ENCODE measurements around the gene RAB11FIP5. TPM values are rescaled to one million over a fixed set of nuclear protein-coding genes. Genes with fewer than 3 reads are reported as not detected.

Gene RAB11FIP5
- total and polyA plus RNA-seq, 2 donors from 2014 or later = 49.6 to 57.1 TPM

- Histone ChIP-seq H3K27ac (ENCODE audit: low read depth in 2 of 2, low read length in 2 of 2) (no peak overlapping the region), H3K9ac (ENCODE audit: low read length in 3 of 3) (no peak overlapping the region), H3K36me3 (ENCODE audit: control insufficient read depth in 2 of 3, insufficient read depth in 3 of 3, low read length in 3 of 3) (peaks cover 0 to 14% (median 4%) of the 10 kb centered on the region in 3 donors), H3K4me1 (ENCODE audit: control insufficient read depth in 2 of 3, insufficient read depth in 2 of 3, low read depth in 1 of 3, low read length in 3 of 3) (peaks cover 0 to 53% (median 45%) of the 10 kb centered on the region in 3 donors), H3K4me3 (ENCODE audit: low read length in 3 of 3) (no peak overlapping the region), H3K9me3 (ENCODE audit: control insufficient read depth in 2 of 3, insufficient read depth in 1 of 3, low read length in 3 of 3) (no peaks in the 10 kb centered on the region), H3K27me3 (ENCODE audit: control insufficient read depth, insufficient read depth, low read length) (no peaks in the 10 kb centered on the region)
- DNase-seq (no peak), FAIRE-seq (no peak)
- intact Hi-C loops (cut with DNase I) = no loop called here
- TF ChIP-seq, protein P1, sequence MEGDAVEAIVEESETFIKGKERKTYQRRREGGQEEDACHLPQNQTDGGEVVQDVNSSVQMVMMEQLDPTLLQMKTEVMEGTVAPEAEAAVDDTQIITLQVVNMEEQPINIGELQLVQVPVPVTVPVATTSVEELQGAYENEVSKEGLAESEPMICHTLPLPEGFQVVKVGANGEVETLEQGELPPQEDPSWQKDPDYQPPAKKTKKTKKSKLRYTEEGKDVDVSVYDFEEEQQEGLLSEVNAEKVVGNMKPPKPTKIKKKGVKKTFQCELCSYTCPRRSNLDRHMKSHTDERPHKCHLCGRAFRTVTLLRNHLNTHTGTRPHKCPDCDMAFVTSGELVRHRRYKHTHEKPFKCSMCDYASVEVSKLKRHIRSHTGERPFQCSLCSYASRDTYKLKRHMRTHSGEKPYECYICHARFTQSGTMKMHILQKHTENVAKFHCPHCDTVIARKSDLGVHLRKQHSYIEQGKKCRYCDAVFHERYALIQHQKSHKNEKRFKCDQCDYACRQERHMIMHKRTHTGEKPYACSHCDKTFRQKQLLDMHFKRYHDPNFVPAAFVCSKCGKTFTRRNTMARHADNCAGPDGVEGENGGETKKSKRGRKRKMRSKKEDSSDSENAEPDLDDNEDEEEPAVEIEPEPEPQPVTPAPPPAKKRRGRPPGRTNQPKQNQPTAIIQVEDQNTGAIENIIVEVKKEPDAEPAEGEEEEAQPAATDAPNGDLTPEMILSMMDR (IDR thresholded peaks at IDR 0.05; ENCODE audit: borderline replicate concordance, extremely low read depth, insufficient read depth) = no peak
Measured at GRCh38 chr2:73104933-73105332, 7.8 kb downstream of the RAB11FIP5 start.

- FAIRE-seq = no peak
- intact Hi-C loops (cut with DNase I) = no loop called here
- TF ChIP-seq, protein P1 (IDR thresholded peaks at IDR 0.05; ENCODE audit: borderline replicate concordance, extremely low read depth, insufficient read depth) = no peak
Measured at GRCh38 chr2:73103018-73103542, 9.7 kb downstream of the RAB11FIP5 start.

DNA sequence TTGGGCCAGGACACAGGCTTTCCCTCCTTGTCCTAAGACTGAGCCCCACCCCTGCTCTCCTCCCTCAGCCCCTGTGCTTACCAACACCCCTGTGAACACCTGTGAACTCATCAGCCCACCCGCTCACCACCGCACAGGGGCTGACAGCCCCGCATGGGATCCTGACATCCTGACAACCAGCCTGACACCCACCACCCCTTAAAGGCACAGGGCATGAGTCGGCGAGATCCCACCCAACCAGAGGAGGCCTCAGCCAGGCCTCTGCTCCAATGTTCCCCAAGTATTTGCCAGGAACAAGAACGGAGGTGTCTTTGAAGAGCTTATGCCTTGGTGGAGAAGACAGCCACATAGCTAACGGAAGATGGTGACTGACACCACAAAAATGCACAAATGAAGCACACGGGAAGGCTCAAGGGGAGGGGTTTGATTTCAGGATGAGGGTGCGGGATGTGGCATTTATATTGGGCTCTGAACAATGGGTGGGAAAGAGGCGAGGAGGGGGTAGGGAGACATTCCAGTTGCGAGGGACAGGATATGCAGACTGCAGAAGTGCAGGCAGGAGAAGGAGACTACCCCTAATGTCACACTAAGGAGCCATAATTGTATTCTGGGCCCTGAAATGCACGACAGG is 11.0 kb downstream of the RAB11FIP5 start:
- Histone ChIP-seq H3K36me3 (ENCODE audit: control insufficient read depth in 2 of 3, insufficient read depth in 3 of 3, low read length in 3 of 3) (peaks cover 0 to 14% (median 4%) of the 10 kb centered on the region in 3 donors), H3K9ac (ENCODE audit: low read length in 3 of 3) (no peak overlapping the region), H3K9me3 (ENCODE audit: control insufficient read depth in 2 of 3, insufficient read depth in 1 of 3, low read length in 3 of 3) (no peaks in the 10 kb centered on the region), H3K27ac (ENCODE audit: low read depth in 2 of 2, low read length in 2 of 2) (no peak overlapping the region), H3K4me1 (ENCODE audit: control insufficient read depth in 2 of 3, insufficient read depth in 2 of 3, low read depth in 1 of 3, low read length in 3 of 3) (peaks cover 0 to 38% (median 38%) of the 10 kb centered on the region in 3 donors), H3K4me3 (ENCODE audit: low read length in 3 of 3) (no peak overlapping the region), H3K27me3 (ENCODE audit: control insufficient read depth, insufficient read depth, low read length) (no peaks in the 10 kb centered on the region)
- FAIRE-seq (no peak), DNase-seq (peak in 1 of 5 donors; percentile 13)
- intact Hi-C loops (cut with DNase I) = no loop called here
- TF ChIP-seq, protein P1 (IDR thresholded peaks at IDR 0.05; ENCODE audit: borderline replicate concordance, extremely low read depth, insufficient read depth) = no peak

More at GRCh38 chr2:73103018-73103542, 9.7 kb downstream of the RAB11FIP5 start:
- Histone ChIP-seq H3K4me3 (ENCODE audit: low read length in 3 of 3) (no peak overlapping the region), H3K36me3 (ENCODE audit: control insufficient read depth in 2 of 3, insufficient read depth in 3 of 3, low read length in 3 of 3) (peaks cover 0 to 14% (median 4%) of the 10 kb centered on the region in 3 donors), H3K27ac (ENCODE audit: low read depth in 2 of 2, low read length in 2 of 2) (no peak overlapping the region), H3K4me1 (ENCODE audit: control insufficient read depth in 2 of 3, insufficient read depth in 2 of 3, low read depth in 1 of 3, low read length in 3 of 3) (peaks cover 0 to 46% (median 44%) of the 10 kb centered on the region in 3 donors), H3K9me3 (ENCODE audit: control insufficient read depth in 2 of 3, insufficient read depth in 1 of 3, low read length in 3 of 3) (no peaks in the 10 kb centered on the region), H3K27me3 (ENCODE audit: control insufficient read depth, insufficient read depth, low read length) (no peaks in the 10 kb centered on the region), H3K9ac (ENCODE audit: low read length in 3 of 3) (no peak overlapping the region)
- no peak for DNase-seq

Data from kidney (tissue), 14 donors.